GM19467 (cell line): Measurements from ENCODE around the gene ARSI.
"Not testable (repeated sequence)": the region's sequence is repeated elsewhere in the genome, so short reads cannot be mapped to it uniquely, and the experiment has no call there.

ENCODE experiments used
- ATAC-seq: cut with Tn5 transposase; IDR thresholded peaks from one replicate; pipeline ENCODE4 v1.9.1; 2021; ENCODE audit warnings: mild to moderate bottlenecking, moderate library complexity; ENCODE audit not compliant: unreplicated experiment

Gene ARSI

DNA sequence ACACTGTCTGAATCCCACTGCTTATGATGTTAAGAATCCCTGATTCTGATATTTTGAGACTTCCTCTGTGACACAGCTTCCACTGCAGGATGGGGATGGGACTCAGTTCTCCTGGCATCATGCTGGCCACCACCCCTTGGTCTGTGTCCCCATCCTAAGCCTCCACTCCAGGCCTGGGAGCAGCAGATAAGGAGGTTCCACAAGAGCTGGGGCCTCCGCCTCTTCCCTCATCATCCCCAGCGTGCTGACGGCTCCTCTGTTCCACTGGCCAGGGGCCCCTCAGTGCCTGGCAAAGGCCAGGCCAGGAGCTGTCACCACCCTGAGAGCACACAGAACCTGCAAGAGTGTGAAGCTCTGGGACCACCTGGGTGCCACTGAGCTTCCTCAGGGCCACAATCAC, 53.8 kb downstream of the ARSI start:
- no peak for ATAC-seq

- not testable (repeated sequence) for ATAC-seq
Measured at GRCh38 chr5:150248493-150248892, 54.2 kb downstream of the ARSI start.

DNA sequence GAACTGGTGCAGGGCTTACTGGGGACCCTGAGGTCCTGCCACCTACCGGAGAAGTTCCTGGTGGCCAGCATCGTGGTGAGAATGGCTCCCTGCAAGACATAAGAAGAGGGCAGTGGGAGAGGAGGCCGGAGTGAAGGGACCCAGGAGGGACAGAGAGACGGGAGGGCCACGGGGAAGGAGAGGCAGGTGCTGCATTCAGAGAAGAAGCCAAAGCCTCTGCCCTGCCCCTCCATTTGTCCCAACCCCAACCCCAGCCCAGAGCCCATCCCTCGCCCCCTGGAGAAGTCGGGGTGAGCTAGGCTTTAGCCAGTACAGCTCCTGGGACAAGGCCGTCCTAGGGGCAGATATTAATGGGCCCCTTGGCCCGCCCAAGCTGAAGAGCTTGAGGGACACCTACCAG, 55.0 kb downstream of the ARSI start:
- no peak for ATAC-seq

DNA sequence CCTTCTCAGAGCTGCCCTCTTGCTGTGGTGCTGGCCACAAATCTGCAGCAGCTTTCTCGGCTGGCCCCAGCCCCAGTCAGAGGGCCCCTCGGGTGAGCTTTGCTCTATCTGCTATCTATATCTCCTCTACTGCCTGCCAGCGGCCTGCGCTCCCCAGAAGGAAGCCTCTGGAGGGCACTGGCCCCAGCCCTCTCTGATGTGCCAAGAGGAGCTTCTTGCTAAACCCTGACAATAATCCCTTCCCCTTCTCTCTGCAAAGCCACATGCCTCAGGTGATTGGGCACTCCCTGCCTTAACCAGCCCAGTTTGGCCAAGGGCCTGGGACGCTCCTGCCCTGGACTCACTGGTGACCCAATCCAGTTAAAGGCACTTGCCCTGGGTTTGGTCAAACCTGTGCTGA, 55.9 kb downstream of the ARSI start:
- no peak for ATAC-seq

GRCh38 chr5:150246429-150246828, 56.3 kb downstream of the ARSI start:
- ATAC-seq: no peak
